K562 (cell line): Measurements from ENCODE around the gene GRB10. TPM values are rescaled to one million over a fixed set of nuclear protein-coding genes. Genes with fewer than 3 reads are reported as not detected.

Experiments used
- CREB3L1 ChIP-seq: fragments of 450-650 bp; IDR thresholded peaks from 2 replicates; pipeline ENCODE4 v1.6.1; 2014; ENCODE audit warnings: low read depth, mild to moderate bottlenecking, moderate library complexity, borderline replicate concordance
- CTBP1 ChIP-seq: fragments of 450-650 bp; IDR thresholded peaks from 2 replicates; pipeline ENCODE4 v1.6.1; 2016; ENCODE audit warnings: borderline replicate concordance
- ESRRA ChIP-seq: fragments of 450-650 bp; IDR thresholded peaks from 2 replicates; pipeline ENCODE4 v1.6.1; 2014; ENCODE audit warnings: low read depth, mild to moderate bottlenecking, moderate library complexity, borderline replicate concordance
- ETS2 ChIP-seq: IDR thresholded peaks from 2 replicates; pipeline ENCODE4 v1.6.1; 2016; ENCODE audit warnings: borderline replicate concordance, missing genetic modification characterization, mild to moderate bottlenecking, moderate library complexity, missing compliant biosample characterization; ENCODE audit not compliant: poor library complexity, severe bottlenecking
- FOXJ3 ChIP-seq: sonication (generic); formaldehyde crosslinking; IDR thresholded peaks from 2 replicates; pipeline ENCODE4 v1.4.0; 2020; ENCODE audit warnings: mild to moderate bottlenecking, missing genetic modification reagents
- GATAD2B ChIP-seq: fragments of 450-650 bp; IDR thresholded peaks from 2 replicates; pipeline ENCODE4 v1.6.1; 2017; ENCODE audit warnings: mild to moderate bottlenecking, borderline replicate concordance
- HCFC1 ChIP-seq: IDR thresholded peaks from 2 replicates; pipeline ENCODE4 v1.6.1; 2012; ENCODE audit warnings: low read depth, low read length, improper control_type of control experiment
- HOXB6 ChIP-seq: fragments of 250-450 bp; sonication (Bioruptor Pico); IDR thresholded peaks from 2 replicates; pipeline ENCODE4 v1.5.1; 2022; ENCODE audit warnings: mild to moderate bottlenecking, borderline replicate concordance
- KDM1A ChIP-seq, 2 experiments: fragments of 450-650 bp; IDR thresholded peaks; 2 replicates each; pipeline ENCODE4 v1.6.1; 2016; ENCODE audit warnings: mild to moderate bottlenecking in 2 of 2
- NONO ChIP-seq, 2 experiments: fragments of 200-400 bp in 1 of 2; fragments of 450-650 bp in 1 of 2; formaldehyde crosslinking in 1 of 2; IDR thresholded peaks; 2 replicates each; pipeline ENCODE4 v1.6.1; 2017; ENCODE audit warnings: low read depth in 2 of 2, mild to moderate bottlenecking in 2 of 2, moderate library complexity in 2 of 2, low read length in 1 of 2
- POLR2B ChIP-seq: fragments of 450-650 bp; IDR thresholded peaks from 2 replicates; pipeline ENCODE4 v1.6.1; 2018; ENCODE audit warnings: low read depth; ENCODE audit not compliant: partially characterized antibody
- TFAP4 ChIP-seq: sonication (generic); formaldehyde crosslinking; IDR thresholded peaks from 2 replicates; pipeline ENCODE4 v1.8.0; 2022; ENCODE audit warnings: missing genetic modification reagents, mild to moderate bottlenecking, moderate library complexity, borderline replicate concordance
- YY1 ChIP-seq, 3 experiments: IDR thresholded peaks; 2 replicates each; pipeline ENCODE4 v1.6.1; 2011; ENCODE audit warnings: low read length in 2 of 3, mild to moderate bottlenecking in 2 of 3, moderate library complexity in 2 of 3, borderline replicate concordance in 1 of 3, control low read depth in 1 of 3, low read depth in 1 of 3; ENCODE audit not compliant: insufficient read depth in 3 of 3, insufficient replicate concordance in 2 of 3, control insufficient read depth in 1 of 3, insufficient read length in 1 of 3; ENCODE audit errors: extremely low read depth in 1 of 3
- ZNF174 ChIP-seq: fragments of 250-450 bp; sonication (Bioruptor Pico); IDR thresholded peaks from 2 replicates; pipeline ENCODE4 v1.4.0; 2020; ENCODE audit warnings: mild to moderate bottlenecking
- ZNF212 ChIP-seq: fragments of 450-650 bp; formaldehyde crosslinking; IDR thresholded peaks from 2 replicates; pipeline ENCODE4 v1.4.0; 2020; ENCODE audit warnings: mild to moderate bottlenecking
- ZNF766 ChIP-seq: fragments of 200-800 bp; sonication (Bioruptor generic); conservative IDR thresholded peaks from 2 replicates; pipeline ENCODE4 v1.6.1; 2016; ENCODE audit warnings: missing genetic modification characterization, missing compliant biosample characterization
- polyA plus RNA-seq, 8 experiments: library from polyadenylated mRNA; depleted of rRNA in 4 of 8; stranded (reverse) in 5 of 8; unstranded in 3 of 8; fragments of >200 nt; fragmentation: Nextera tagmentation in 2 of 8; fragmentation: Illumina TruSeq in 1 of 8; extraction: Ambion mirVana in 2 of 8; extraction: Trizol in 1 of 8; gene quantifications; 2 replicates each; pipeline versions ENCODE4 v1.2.1 to v1.2.3, GENCODE V29; 2011 to 2014; ENCODE audit warnings: inconsistent platforms in 1 of 8, missing spikeins in 1 of 8
- total RNA-seq, 7 experiments: library from RNA; depleted of rRNA in 6 of 7; stranded (reverse); fragments of >200 nt in 6 of 7; fragmentation: Illumina TruSeq in 2 of 7; extraction: Trizol in 2 of 7; gene quantifications; 2 replicates each; pipeline versions ENCODE4 v1.2.1 to v1.2.3, GENCODE V29; 2011 to 2021; ENCODE audit warnings: low replicate concordance in 1 of 7
- TF ChIP-seq, protein P1 (sequence below), 2 experiments: fragments of 450-650 bp; IDR thresholded peaks; 2 replicates each; pipeline ENCODE4 v1.6.1; 2016
- TF ChIP-seq, protein P2 (sequence below): fragments of 250-450 bp; sonication (Bioruptor Pico); IDR thresholded peaks from 2 replicates; pipeline ENCODE4 v1.8.0; 2021; ENCODE audit warnings: moderate library complexity, mild to moderate bottlenecking, inconsistent platforms
- TF ChIP-seq, protein P3 (sequence below): fragments of 450-650 bp; IDR thresholded peaks from 2 replicates; pipeline ENCODE4 v1.6.1; 2018; ENCODE audit warnings: mild to moderate bottlenecking, low read depth; ENCODE audit not compliant: partially characterized antibody

The GRB10 gene
- total and polyA plus RNA-seq, 9 of the 15 experiments (the other 6 are each of a cell fraction or from before 2014, with no cell fraction given), result 8.9 to 88.5 (median 40.7) TPM

GRCh38 chr7:50696810-50697582 is 85.7 kb downstream of the GRB10 start (continued):
- TF ChIP-seq CTBP1 (no peak), ZNF766 (CRISPR knock-in tag) (no peak), TFAP4 (peak; percentile 30; the same call in 1 of the 2 replicates), CREB3L1 (no peak), NONO (IDR thresholded peaks at IDR 0.05; ENCODE audit: low read depth in 2 of 2, low read length in 1 of 2) (no peak), YY1 (IDR thresholded peaks at IDR 0.05; ENCODE audit: borderline replicate concordance in 1 of 3, control insufficient read depth in 1 of 3, extremely low read depth in 1 of 3, insufficient read depth in 3 of 3, insufficient read length in 1 of 3, insufficient replicate concordance in 2 of 3, low read depth in 1 of 3, low read length in 2 of 3) (no peak), ZNF174 (CRISPR knock-in tag) (no peak), HOXB6 (no peak), FOXJ3 (CRISPR knock-in tag) (no peak), KDM1A (IDR thresholded peaks at IDR 0.05) (peak in 1 of 2 experiments; percentile 54; a peak in 2 of 4 replicates), POLR2B (no peak), GATAD2B (no peak), ESRRA (peak; percentile 50; the same call in 1 of the 2 replicates), ETS2 (tag) (no peak), ZNF212 (CRISPR knock-in tag) (no peak), HCFC1 (no peak)
- TF ChIP-seq, protein P1, sequence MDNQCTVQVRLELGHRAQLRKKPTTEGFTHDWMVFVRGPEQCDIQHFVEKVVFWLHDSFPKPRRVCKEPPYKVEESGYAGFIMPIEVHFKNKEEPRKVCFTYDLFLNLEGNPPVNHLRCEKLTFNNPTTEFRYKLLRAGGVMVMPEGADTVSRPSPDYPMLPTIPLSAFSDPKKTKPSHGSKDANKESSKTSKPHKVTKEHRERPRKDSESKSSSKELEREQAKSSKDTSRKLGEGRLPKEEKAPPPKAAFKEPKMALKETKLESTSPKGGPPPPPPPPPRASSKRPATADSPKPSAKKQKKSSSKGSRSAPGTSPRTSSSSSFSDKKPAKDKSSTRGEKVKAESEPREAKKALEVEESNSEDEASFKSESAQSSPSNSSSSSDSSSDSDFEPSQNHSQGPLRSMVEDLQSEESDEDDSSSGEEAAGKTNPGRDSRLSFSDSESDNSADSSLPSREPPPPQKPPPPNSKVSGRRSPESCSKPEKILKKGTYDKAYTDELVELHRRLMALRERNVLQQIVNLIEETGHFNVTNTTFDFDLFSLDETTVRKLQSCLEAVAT (IDR thresholded peaks at IDR 0.05), result no peak
- TF ChIP-seq, protein P2, sequence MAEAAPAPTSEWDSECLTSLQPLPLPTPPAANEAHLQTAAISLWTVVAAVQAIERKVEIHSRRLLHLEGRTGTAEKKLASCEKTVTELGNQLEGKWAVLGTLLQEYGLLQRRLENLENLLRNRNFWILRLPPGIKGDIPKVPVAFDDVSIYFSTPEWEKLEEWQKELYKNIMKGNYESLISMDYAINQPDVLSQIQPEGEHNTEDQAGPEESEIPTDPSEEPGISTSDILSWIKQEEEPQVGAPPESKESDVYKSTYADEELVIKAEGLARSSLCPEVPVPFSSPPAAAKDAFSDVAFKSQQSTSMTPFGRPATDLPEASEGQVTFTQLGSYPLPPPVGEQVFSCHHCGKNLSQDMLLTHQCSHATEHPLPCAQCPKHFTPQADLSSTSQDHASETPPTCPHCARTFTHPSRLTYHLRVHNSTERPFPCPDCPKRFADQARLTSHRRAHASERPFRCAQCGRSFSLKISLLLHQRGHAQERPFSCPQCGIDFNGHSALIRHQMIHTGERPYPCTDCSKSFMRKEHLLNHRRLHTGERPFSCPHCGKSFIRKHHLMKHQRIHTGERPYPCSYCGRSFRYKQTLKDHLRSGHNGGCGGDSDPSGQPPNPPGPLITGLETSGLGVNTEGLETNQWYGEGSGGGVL (CRISPR knock-in tag), result no peak
- TF ChIP-seq, protein P3, sequence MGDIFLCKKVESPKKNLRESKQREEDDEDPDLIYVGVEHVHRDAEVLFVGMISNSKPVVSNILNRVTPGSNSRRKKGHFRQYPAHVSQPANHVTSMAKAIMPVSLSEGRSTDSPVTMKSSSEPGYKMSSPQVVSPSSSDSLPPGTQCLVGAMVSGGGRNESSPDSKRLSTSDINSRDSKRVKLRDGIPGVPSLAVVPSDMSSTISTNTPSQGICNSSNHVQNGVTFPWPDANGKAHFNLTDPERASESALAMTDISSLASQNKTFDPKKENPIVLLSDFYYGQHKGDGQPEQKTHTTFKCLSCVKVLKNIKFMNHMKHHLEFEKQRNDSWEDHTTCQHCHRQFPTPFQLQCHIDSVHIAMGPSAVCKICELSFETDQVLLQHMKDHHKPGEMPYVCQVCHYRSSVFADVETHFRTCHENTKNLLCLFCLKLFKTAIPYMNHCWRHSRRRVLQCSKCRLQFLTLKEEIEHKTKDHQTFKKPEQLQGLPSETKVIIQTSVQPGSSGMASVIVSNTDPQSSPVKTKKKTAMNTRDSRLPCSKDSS, result no peak
